Measurements from ENCODE around the gene THBS4.
A peak's percentile ranks its signal among the peaks of the same experiment; 100 is the strongest.
"Not testable (repeated sequence)": the region's sequence is repeated elsewhere in the genome, so short reads cannot be mapped to it uniquely, and the experiment has no call there.

The THBS4 gene

GRCh38 chr5:80076131-80077050, 41.2 kb downstream of the THBS4 start:
- DNase-seq (ENCODE audit: low spot score) = no peak

GRCh38 chr5:80077051-80077714, 42.0 kb downstream of the THBS4 start:
- no peak for DNase-seq (ENCODE audit: low spot score)

DNA sequence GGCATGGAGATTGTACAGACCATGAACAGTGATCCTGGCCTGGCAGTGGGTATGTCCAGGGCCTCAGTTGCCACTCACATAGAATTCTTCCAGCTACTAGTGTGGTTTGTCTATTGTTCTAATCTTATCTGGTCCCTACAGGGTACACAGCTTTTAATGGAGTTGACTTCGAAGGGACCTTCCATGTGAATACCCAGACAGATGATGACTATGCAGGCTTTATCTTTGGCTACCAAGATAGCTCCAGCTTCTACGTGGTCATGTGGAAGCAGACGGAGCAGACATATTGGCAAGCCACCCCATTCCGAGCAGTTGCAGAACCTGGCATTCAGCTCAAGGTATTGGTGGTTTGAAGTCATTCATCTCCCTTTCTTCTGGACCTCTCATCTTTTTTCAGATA, 43.8 kb downstream of the THBS4 start:
- DNase-seq (ENCODE audit: low spot score) = no peak

DNA sequence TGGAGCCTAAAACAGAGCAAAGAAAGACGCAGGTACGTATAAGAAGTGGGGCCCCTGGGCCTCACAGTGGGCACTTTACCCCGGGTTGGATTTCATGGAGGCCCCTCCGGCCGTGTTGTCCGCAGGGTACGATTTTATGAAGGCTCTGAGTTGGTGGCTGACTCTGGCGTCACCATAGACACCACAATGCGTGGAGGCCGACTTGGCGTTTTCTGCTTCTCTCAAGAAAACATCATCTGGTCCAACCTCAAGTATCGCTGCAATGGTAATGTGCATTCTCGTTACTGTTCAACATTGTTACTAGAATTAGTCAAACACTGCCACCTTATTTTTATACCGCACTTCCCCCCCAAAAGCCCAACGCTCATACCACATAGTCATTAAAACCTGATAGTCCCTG, 47.1 kb downstream of the THBS4 start:
- no peak for DNase-seq (ENCODE audit: low spot score)

DNA sequence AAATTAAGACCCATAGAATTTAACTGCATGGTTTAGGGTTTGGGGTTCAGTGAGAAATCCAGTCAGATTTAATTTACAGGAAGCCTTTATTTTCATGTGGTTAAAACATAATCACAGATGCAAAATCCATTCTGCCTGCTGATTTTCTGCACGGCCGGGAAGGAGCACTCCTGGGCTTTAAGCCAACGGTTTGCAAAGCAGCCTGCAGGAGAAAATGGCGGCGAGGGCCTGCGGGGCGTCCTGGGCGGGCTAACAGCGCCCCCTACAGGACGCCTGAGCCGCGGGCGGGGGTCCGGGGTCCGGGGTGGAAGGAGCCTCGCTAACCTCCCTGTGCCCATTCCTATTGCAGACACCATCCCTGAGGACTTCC, 47.6 kb downstream of the THBS4 start:
- DNase-seq (ENCODE audit: low spot score) = peak; percentile 65

DNA sequence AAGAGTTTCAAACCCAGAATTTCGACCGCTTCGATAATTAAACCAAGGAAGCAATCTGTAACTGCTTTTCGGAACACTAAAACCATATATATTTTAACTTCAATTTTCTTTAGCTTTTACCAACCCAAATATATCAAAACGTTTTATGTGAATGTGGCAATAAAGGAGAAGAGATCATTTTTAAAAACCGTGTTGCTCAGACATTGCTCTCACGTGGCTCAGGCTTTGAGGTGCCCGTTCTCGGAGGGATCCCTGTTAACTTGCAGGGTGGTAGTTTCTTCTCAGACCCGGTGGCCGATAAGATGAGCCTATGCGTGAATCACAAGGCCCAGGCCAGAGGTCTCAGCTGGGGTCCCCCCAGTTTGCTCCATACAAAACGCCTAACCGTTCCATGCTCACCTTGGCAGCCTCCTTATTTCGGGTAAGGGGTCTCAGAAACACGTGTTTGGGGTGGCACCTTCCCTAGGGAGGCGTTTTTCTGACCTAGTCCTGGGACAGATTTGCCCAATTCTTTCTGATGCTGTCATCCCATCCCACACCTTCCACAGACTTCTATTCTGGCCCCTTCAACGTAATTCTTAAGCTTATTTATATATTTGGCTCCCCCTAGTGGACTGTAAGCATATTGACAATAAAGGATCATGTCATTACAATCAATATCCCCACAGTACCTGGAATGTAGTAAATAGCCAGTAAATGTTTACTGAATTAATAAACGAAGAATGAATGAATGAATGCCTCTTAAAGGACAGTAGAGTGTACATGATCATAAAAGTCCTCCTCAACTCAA, 48.1 kb downstream of the THBS4 start:
- DNase-seq (ENCODE audit: low spot score) = peak; percentile 71

DNA sequence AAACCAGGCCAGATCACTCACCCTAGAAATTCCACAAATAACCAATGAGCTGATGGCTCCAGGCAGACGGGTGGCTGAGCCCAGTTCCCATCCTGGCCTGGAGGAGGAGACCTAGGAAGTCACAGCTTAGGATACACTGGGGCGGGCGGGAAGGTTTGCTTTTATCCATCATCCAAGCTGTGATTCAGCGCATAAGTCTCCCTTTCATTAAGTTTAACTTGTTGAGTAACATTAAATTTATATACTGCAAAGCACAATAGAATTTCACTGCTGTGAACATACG, 55.7 kb downstream of the THBS4 start:
- no peak for DNase-seq (ENCODE audit: low spot score)

DNA sequence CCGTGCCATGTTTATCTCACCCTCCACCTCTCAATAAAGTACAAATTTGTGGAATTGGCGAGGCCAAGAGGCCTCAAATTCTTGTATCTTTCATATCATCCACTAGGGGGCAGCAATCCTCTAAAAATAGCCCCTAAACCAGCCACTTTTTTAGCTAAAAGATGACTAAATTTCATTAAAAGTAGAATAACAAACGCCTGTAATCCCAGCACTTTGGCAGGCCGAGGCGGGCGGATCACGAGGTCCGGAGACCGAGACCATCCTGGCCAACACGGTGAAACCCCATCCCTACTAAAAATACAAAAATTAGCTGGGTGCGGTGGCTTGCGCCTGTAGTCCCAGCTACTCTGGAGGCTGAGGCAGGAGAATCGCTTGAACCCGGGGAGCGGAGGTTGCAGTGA, 56.6 kb downstream of the THBS4 start:
- DNase-seq (ENCODE audit: low spot score) = peak; percentile 47

DNA sequence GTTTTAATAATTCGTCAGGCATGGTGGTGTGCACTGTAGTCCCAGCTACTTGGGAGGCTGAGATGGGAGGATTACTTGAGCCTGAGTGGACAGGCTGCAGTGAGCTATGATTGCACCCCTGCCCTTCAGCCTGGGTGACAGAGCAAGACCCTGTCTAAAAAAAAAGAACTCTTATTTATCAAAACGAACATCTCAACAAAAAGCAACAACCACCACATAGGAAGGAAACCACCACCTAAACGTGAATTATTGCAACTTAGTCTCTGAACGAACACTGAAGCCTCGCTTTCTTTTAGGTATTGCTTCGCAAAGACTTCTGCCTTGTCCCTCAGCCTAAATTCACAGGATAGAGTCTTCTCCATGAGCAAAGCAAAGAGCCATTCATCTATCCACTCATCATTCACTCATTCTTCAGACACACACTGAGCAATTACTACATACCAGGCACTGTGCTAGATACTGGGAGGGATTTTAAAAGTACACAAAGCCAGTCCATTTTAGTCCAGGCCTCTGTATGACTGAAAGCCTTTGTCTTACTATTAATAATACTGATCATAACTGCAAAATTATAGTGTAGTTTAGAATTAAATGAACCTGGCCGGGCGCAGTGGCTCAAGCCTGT, 57.4 kb downstream of the THBS4 start:
- no peak for DNase-seq (ENCODE audit: low spot score)

DNA sequence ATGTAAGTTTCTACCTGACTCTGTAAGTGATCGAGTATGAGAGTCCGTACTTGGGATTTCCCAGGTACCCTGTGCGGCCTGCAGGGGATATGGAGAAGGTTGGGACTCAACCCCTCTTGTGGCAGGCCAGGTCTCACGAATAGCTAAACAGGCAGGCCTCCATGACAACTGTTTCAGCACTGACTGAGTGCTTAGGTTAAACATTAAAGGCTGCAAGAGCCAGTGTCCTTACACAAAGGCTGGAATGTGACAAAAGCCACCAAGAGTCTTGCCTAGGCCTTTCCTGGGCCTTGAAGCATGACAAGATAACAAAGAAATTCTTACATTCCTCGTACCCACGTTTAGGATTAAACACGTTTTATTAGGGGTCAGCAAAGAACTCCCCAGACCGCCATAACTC, 58.6 kb downstream of the THBS4 start:
- DNase-seq (ENCODE audit: low spot score) = no peak

GRCh38 chr5:80094236-80094738, 59.1 kb downstream of the THBS4 start:
- DNase-seq (ENCODE audit: low spot score) = no peak

DNA sequence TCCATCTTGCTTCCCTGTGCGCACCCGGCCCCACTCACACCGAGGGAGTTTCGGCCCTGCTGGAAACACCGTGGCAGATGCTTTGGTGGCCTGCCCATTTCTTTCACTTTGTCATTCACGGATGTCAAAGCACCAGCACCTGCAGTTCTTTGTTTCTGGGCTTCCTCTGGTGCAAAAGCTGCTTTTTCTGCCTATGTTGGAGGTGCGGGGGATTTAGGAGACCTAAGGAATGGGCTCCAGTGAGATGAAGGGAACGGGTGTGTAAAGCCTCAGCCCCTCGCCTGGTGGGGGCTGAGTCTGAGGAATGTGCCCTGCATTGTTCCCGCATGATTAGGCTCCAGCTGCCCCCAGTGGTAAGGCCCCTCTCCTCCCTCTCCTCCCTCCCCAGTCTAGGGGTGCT, 62.3 kb downstream of the THBS4 start:
- no peak for DNase-seq (ENCODE audit: low spot score)

DNA sequence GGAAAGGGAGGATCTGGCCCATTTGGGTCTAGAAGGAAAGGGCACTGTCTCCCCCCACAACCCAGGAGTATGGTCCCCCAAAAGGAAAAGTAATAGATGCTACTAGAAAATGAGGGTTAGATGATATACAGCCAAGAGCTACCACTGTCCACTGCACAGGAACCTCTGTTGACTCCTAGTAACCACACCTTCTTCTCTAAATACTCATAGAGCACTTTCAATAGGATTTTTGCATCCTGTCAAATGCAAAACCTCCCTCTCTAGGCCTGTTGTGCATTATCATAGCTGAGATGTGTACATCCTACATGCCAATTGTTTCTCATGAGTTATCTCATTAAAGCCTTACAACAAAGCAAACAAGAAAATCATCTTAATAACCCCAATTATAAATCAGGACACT, 66.8 kb downstream of the THBS4 start:
- no peak for DNase-seq (ENCODE audit: low spot score)

DNA sequence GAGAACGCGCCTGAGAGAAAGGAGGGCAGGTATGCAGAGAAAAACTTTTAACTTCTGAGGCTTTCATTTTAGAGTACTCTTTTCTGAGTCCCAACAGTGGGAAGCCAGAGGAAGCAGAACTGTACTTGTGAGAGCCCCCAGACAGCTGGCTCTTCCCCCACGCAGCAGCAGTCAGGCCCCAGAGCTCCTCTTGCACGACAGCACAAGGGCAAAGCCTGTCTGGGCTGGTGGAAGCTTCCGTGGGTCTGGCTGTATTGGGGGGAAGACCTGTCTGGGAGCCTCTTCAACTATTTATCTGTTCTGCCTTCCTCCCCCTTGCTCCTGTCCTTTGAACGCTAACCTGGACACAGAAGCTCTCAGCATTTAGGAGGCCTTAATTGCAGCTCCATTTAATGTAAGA, 68.2 kb downstream of the THBS4 start:
- DNase-seq (ENCODE audit: low spot score) = no peak

- no peak for DNase-seq (ENCODE audit: low spot score)
Observed at GRCh38 chr5:80105698-80106439, 70.7 kb downstream of the THBS4 start.

DNA sequence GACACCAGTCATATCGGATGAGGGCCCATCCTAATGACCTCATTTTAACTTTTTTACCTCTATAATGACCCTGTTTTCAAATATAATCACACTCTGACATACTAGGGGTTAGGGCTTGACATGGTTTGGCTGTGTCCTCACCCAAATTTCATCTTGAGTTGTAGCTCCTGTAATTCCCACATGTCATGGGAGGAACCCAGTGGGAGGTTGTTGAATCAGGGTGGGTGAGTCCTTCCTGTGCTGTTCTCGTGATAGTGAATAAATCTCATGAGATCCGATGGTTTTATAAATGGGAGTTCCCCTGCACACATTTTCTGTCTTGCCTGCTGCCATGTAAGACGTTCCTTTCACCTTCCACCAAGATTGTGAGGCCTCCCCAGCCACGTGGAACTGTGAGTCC, 71.8 kb downstream of the THBS4 start:
- no peak for DNase-seq (ENCODE audit: low spot score)

GRCh38 chr5:80109646-80110478, 74.7 kb downstream of the THBS4 start:
- no peak for DNase-seq (ENCODE audit: low spot score)

- not testable (repeated sequence) for DNase-seq (ENCODE audit: low spot score)
Observed at GRCh38 chr5:80111376-80111990, 76.3 kb downstream of the THBS4 start.

GRCh38 chr5:80114860-80115259, 79.7 kb downstream of the THBS4 start:
- DNase-seq (ENCODE audit: low spot score) = no peak

DNA sequence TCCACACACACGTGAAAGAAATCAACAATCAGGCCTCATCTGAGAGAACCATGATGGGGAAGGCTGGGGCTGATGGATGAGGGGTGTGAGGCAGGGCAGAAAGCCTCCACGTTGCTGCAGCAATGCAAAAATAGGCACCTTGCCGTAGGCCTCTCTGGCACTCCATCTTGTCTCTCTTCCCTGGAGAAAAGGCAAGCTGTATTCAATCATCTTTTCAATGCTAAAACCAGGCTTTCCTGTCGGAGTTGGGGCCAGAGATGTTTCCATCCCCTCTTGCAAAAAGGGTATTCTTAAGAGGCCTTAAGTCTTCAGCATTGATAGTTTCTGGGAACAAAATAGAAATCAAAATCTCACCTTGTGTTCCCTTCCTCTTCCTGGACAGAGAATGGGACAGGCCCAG, 80.9 kb downstream of the THBS4 start:
- no peak for DNase-seq (ENCODE audit: low spot score)

Data from kidney capillary endothelial cell (primary cell).